SK-N-MC (cell line): ENCODE data around the gene FARSA.

Experiments
- DNase-seq: peaks from one replicate; pipeline ENCODE4 v3.0.0-alpha.2; 2011; ENCODE audit warnings: low read depth, low spot score
- H3K27ac ChIP-seq: fragments of 200-600 bp; sonication (generic); 2 replicates; pipeline ENCODE4 v1.5.1; 2016; ENCODE audit warnings: mixed run types
- H3K36me3 ChIP-seq: fragments of 200-600 bp; sonication (generic); 2 replicates; pipeline ENCODE4 v1.6.1; 2017; ENCODE audit warnings: antibody characterized with exemption, low read length, mixed read lengths; ENCODE audit not compliant: insufficient read depth
- H3K4me3 ChIP-seq: fragments of 200-600 bp; sonication (generic); 2 replicates; pipeline ENCODE4 v1.5.1; 2016
- H3K9ac ChIP-seq: fragments of 200-600 bp; sonication (generic); 2 replicates; pipeline ENCODE4 v1.8.0; 2017; ENCODE audit warnings: mixed run types, mixed read lengths; ENCODE audit not compliant: insufficient read length
- H3K9me3 ChIP-seq: fragments of 200-600 bp; sonication (generic); 2 replicates; pipeline ENCODE4 v1.6.1; 2017; ENCODE audit warnings: low read depth, mild to moderate bottlenecking, antibody characterized with exemption, low read length, moderate library complexity, mixed read lengths
- EZH2 ChIP-seq: fragments of 200-600 bp; sonication (generic); IDR thresholded peaks from one replicate; pipeline ENCODE4 v1.6.1; 2017; ENCODE audit warnings: antibody characterized with exemption
- FOXP2 ChIP-seq: optimal IDR thresholded peaks from 2 replicates; pipeline ENCODE3; 2011; ENCODE audit warnings: mild to moderate bottlenecking, moderate library complexity; ENCODE audit not compliant: insufficient read depth; ENCODE audit errors: extremely low read length, control extremely low read depth
- POLR2AphosphoS5 ChIP-seq: IDR thresholded peaks from 2 replicates; pipeline ENCODE4 v1.6.1; 2012; ENCODE audit warnings: mild to moderate bottlenecking, low read depth, low read length, borderline replicate concordance

Gene FARSA

GRCh38 chr19:12943437-12944044, 10.0 kb upstream of the FARSA start:
- no peaks in the 10 kb centered on the region for H3K9me3 ChIP-seq
- TF ChIP-seq EZH2 (no peak), POLR2AphosphoS5 (peak; percentile 22; the same call in 1 of the 2 replicates)
- peak overlapping the region; percentile 87; the same call in 1 of the 2 replicates for H3K27ac ChIP-seq
- H3K9ac ChIP-seq, result no peak overlapping the region
- peaks cover 82% of the 10 kb centered on the region for H3K36me3 ChIP-seq
- no peak for DNase-seq
- H3K4me3 ChIP-seq, result no peak overlapping the region

GRCh38 chr19:12940897-12941296, 7.4 kb upstream of the FARSA start:
- DNase-seq, result no peak
- Histone ChIP-seq H3K9ac (no peak overlapping the region), H3K27ac (peak overlapping the region; percentile 26; the same call in 1 of the 2 replicates), H3K4me3 (peak overlapping the region; percentile 94), H3K9me3 (no peaks in the 10 kb centered on the region), H3K36me3 (peaks cover 62% of the 10 kb centered on the region)
- no peak for TF ChIP-seq FOXP2
- TF ChIP-seq EZH2, result no peak
- TF ChIP-seq POLR2AphosphoS5, result no peak

GRCh38 chr19:12939975-12940423, 6.5 kb upstream of the FARSA start:
- peak overlapping the region; percentile 94 for H3K4me3 ChIP-seq
- H3K9me3 ChIP-seq, result no peaks in the 10 kb centered on the region
- TF ChIP-seq POLR2AphosphoS5 (no peak; the same call in 1 of the 2 replicates), FOXP2 (no peak), EZH2 (no peak)
- H3K27ac ChIP-seq, result peak overlapping the region; percentile 19; the same call in 1 of the 2 replicates
- peak overlapping the region; percentile 96 for H3K9ac ChIP-seq
- peaks cover 59% of the 10 kb centered on the region for H3K36me3 ChIP-seq
- DNase-seq, result no peak

DNA sequence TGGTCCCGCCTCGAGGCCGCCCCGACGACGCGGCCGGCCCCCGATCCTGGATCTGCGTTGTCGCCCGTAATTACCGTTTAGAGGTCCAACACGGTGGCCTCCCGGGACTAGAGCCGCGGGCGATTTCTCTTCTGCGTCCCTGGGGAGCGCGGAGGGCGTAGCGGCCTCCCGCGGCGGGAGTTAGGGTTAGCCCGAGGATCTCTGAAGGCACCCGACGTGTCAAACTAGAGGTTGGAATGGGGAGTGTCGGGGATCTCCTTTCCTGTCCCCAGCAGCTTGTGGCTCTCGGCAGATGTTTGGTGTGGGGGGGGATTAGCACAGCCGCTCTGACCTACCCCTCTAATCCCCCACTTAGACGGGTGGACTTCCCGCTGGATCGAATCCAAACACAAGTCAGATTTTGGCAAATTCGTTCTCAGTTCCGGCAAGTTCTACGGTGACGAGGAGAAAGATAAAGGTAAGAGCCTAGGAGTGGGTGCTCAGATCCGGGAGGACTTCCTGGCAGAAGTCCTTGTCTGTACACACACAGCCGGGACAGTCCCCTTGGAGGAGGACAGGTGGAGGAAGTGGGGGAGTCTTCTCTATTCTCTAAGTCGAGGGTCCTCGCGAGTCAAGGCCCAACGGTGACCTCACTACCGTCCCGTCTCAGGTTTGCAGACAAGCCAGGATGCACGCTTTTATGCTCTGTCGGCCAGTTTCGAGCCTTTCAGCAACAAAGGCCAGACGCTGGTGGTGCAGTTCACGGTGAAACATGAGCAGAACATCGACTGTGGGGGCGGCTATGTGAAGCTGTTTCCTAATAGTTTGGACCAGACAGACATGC, 5.5 kb upstream of the FARSA start:
- Histone ChIP-seq H3K27ac (peak overlapping the region; percentile 68), H3K9me3 (no peaks in the 10 kb centered on the region), H3K36me3 (peaks cover 49% of the 10 kb centered on the region), H3K4me3 (peak overlapping the region; percentile 94), H3K9ac (peak overlapping the region; percentile 96)
- TF ChIP-seq EZH2 (no peak), POLR2AphosphoS5 (no peak), FOXP2 (no peak)
- DNase-seq, result no peak

DNA sequence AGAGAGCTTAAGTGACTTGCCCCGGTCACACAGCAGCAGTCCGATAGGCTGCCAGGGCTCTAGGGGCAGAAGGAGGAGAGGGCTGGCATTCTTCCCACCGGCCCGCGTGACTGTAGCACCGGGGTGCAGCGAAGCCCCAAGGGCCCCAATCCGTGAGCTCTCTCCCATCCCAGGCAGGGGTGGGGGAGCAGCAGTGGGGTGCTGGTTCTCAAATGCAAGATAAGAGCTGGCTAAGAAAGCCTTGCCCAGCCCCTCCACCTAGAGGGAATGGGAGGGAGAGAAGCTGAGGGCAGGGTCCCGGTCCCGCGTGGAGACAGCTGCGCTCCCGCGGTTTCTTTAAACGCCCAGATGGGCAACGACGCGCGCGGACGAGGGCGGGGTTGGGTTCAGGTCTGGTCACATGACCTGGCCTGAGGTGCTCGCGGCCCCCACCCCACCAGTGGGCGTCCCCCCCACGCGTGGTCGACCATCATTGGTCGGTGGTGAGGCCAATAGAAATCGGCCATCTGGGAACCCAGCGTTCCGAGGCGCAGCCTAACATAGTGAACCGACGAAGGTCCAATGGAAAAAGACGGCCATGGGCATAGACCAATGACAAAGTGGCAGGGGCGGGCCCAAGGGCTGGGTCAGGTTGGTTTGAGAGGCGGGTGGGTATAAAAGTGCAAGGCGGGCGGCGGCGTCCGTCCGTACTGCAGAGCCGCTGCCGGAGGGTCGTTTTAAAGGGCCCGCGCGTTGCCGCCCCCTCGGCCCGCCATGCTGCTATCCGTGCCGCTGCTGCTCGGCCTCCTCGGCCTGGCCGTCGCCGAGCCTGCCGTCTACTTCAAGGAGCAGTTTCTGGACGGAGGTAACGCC, 4.6 kb upstream of the FARSA start, which contains the start of gene CALR:
TSS of gene CALR (plus strand) at position 683 of the 852 bp plus-strand sequence. CDS start at position 754, 71 bp downstream.
- DNase-seq, result peak; percentile 97
- H3K4me3 ChIP-seq, result peak within 1 kb of the TSS; percentile 94
- no peak for TF ChIP-seq EZH2
- peak; percentile 98 for TF ChIP-seq POLR2AphosphoS5
- TF ChIP-seq FOXP2, result peak; percentile 56
- peak within 1 kb of the TSS; percentile 96 for H3K9ac ChIP-seq
- peak within 1 kb of the TSS; percentile 73 for H3K27ac ChIP-seq
- peaks cover 42% of the 10 kb centered on the region for H3K36me3 ChIP-seq
- H3K9me3 ChIP-seq, result no peaks in the 10 kb centered on the region

DNA sequence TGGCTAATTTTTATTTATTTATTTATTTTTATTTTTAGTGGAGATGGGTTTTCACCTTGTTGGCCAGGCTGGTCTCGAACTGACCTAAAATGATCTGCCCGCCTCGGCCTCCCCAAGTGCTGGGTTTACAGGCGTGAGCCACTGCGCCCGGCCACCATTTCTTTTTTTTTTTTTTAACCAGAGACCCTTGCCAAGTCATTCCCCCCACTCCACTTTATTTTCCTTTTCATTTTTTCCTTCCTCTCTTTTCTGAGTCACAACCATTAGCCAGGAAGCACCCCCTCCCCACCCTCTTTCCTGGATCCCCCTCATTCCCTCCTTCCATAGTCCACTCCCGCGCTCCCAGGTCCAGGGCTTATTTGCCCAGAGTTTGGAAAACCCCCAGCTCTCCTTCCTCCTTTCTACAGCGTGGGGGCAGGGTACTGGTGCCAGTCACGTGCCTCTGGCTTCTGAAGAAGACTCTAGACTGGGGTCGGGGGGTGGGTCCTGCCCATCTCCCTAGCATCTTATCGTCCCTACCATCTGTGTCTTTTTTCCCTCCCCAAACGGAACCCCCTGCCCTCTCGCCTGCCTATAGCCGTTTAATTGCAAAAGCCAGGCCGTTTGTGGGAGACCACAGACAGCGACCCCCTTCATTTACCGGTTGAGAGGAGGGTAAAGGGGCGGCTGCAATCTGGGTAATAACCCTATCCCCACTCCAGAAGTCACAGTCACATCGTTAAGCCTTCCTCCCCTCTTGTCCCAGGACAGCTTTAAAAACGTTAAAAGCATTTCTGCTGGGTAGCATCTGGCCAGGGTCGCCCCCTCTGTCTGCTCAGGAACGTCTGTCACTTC, 3.8 kb upstream of the FARSA start:
- TF ChIP-seq EZH2, result no peak
- no peak for TF ChIP-seq POLR2AphosphoS5
- no peak for TF ChIP-seq FOXP2
- no peaks in the 10 kb centered on the region for H3K9me3 ChIP-seq
- peak overlapping the region; percentile 70 for H3K9ac ChIP-seq
- no peak for DNase-seq
- peaks cover 33% of the 10 kb centered on the region for H3K36me3 ChIP-seq
- peak overlapping the region; percentile 94 for H3K4me3 ChIP-seq
- peak overlapping the region; percentile 73 for H3K27ac ChIP-seq

- Histone ChIP-seq H3K9me3 (no peaks in the 10 kb centered on the region), H3K4me3 (no peak overlapping the region), H3K36me3 (peaks cover 29% of the 10 kb centered on the region), H3K9ac (no peak overlapping the region), H3K27ac (no peak overlapping the region; the same call in 1 of the 2 replicates)
- TF ChIP-seq POLR2AphosphoS5 (no peak), FOXP2 (no peak), EZH2 (no peak)
- DNase-seq, result no peak
These were observed 3.1 kb upstream of the FARSA start for GRCh38 chr19:12936582-12936981.
